Sigmoid colon (tissue), 3 donors: ENCODE data around the gene FRMPD4.

Experiments used
- CTCF ChIP-seq, 4 experiments: fragments of 450-650 bp in 3 of 4; fragments of 200-600 bp in 1 of 4; IDR thresholded peaks; one replicate each; pipeline ENCODE4 v1.5.1; 2016 to 2019; ENCODE audit warnings: antibody characterized with exemption in 4 of 4, mild to moderate bottlenecking in 3 of 4, moderate library complexity in 2 of 4
- POLR2A ChIP-seq, 2 donors: fragments of 450-650 bp; IDR thresholded peaks; one replicate each; pipeline ENCODE4 v1.6.1; 2016; ENCODE audit warnings: antibody characterized with exemption in 2 of 2, mild to moderate bottlenecking in 2 of 2, moderate library complexity in 2 of 2

- TF ChIP-seq CTCF (IDR thresholded peaks at IDR 0.05): no peak
- TF ChIP-seq POLR2A (IDR thresholded peaks at IDR 0.05): no peak
Measured at GRCh38 chrX:12374286-12374685, 236.0 kb downstream of the FRMPD4 start.
